Endothelial cell of umbilical vein (primary cell): Measurements from ENCODE around the gene APOH.

Experiments used
- CTCF ChIP-seq, 2 donors: IDR thresholded peaks; 1 replicate in 1 of 2; 2 replicates in 1 of 2; pipeline ENCODE4 v1.5.1; 2011; ENCODE audit warnings: low read length in 2 of 2, mild to moderate bottlenecking in 2 of 2, moderate library complexity in 2 of 2, control low read depth in 1 of 2, inconsistent platforms in 1 of 2, low read depth in 1 of 2; ENCODE audit not compliant: insufficient read depth in 1 of 2; ENCODE audit errors: extremely low read depth in 1 of 2
- MAX ChIP-seq: IDR thresholded peaks from 2 replicates; pipeline ENCODE4 v1.6.1; 2011; ENCODE audit not compliant: insufficient read depth, insufficient read length
- POLR2AphosphoS5 ChIP-seq: IDR thresholded peaks from 2 replicates; pipeline ENCODE4 v1.6.1; 2012; ENCODE audit warnings: low read depth, mild to moderate bottlenecking, control low read depth, low read length, moderate library complexity; ENCODE audit not compliant: insufficient read depth

GRCh38 chr17:66192378-66192687 lies 36.9 kb downstream of the APOH start:
- no peak for TF ChIP-seq CTCF (IDR thresholded peaks at IDR 0.05; ENCODE audit: extremely low read depth in 1 of 2, insufficient read depth in 1 of 2, low read depth in 1 of 2, low read length in 2 of 2)
- no peak for TF ChIP-seq POLR2AphosphoS5
- no peak for TF ChIP-seq MAX
